ENCODE data around the gene KANSL1L.

GRCh38 chr2:210189452-210190138 is 18.4 kb upstream of the KANSL1L start:
- TF ChIP-seq POLR2A (IDR thresholded peaks at IDR 0.05; ENCODE audit: extremely low read depth, insufficient read length) (no peak), MYC (IDR thresholded peaks at IDR 0.05; ENCODE audit: low read depth, low read length) (no peak)
- TF ChIP-seq, protein P1, sequence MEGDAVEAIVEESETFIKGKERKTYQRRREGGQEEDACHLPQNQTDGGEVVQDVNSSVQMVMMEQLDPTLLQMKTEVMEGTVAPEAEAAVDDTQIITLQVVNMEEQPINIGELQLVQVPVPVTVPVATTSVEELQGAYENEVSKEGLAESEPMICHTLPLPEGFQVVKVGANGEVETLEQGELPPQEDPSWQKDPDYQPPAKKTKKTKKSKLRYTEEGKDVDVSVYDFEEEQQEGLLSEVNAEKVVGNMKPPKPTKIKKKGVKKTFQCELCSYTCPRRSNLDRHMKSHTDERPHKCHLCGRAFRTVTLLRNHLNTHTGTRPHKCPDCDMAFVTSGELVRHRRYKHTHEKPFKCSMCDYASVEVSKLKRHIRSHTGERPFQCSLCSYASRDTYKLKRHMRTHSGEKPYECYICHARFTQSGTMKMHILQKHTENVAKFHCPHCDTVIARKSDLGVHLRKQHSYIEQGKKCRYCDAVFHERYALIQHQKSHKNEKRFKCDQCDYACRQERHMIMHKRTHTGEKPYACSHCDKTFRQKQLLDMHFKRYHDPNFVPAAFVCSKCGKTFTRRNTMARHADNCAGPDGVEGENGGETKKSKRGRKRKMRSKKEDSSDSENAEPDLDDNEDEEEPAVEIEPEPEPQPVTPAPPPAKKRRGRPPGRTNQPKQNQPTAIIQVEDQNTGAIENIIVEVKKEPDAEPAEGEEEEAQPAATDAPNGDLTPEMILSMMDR (IDR thresholded peaks at IDR 0.05; ENCODE audit: low read depth, low read length): no peak
- TF ChIP-seq, protein P2, sequence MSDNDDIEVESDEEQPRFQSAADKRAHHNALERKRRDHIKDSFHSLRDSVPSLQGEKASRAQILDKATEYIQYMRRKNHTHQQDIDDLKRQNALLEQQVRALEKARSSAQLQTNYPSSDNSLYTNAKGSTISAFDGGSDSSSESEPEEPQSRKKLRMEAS (IDR thresholded peaks at IDR 0.05; ENCODE audit: low read depth, low read length): no peak

Data from NB4 (cell line).